DOHH2 (cell line): ENCODE results near the gene GABRE.

Experiments used
- EZH2phosphoT487 ChIP-seq: fragments of 200-600 bp; sonication (generic); IDR thresholded peaks from 2 replicates; pipeline ENCODE4 v1.6.1; 2017; ENCODE audit warnings: borderline replicate concordance, mild to moderate bottlenecking, antibody characterized with exemption, low read length, moderate library complexity, mixed read lengths
- TF ChIP-seq, protein P1 (sequence below): fragments of 200-600 bp; sonication (generic); IDR thresholded peaks from one replicate; pipeline ENCODE4 v1.5.1; 2014; ENCODE audit warnings: antibody characterized with exemption, mild to moderate bottlenecking, low read depth, low read length; ENCODE audit not compliant: poor library complexity, severe bottlenecking

DNA sequence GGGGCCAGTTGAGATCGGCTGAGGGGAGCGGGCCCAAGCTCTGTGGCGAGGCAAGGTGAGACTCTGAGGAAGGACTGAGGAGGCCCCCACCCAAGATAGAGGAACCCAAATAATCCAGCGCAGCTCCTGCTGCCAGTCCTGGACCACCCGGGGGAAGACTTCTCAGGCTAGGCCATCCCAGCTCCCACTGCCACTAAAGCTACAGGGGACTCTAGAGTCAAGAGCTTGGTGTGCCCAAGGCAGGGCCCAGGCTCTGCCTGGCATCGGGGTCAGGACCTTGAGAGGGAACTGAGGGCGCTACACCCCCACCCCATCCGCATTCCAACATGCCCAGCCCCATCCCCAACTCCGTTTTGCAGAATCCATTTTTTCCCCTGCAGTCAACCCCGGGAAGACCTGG, 53.2 kb downstream of the GABRE start:
- TF ChIP-seq, protein P1, sequence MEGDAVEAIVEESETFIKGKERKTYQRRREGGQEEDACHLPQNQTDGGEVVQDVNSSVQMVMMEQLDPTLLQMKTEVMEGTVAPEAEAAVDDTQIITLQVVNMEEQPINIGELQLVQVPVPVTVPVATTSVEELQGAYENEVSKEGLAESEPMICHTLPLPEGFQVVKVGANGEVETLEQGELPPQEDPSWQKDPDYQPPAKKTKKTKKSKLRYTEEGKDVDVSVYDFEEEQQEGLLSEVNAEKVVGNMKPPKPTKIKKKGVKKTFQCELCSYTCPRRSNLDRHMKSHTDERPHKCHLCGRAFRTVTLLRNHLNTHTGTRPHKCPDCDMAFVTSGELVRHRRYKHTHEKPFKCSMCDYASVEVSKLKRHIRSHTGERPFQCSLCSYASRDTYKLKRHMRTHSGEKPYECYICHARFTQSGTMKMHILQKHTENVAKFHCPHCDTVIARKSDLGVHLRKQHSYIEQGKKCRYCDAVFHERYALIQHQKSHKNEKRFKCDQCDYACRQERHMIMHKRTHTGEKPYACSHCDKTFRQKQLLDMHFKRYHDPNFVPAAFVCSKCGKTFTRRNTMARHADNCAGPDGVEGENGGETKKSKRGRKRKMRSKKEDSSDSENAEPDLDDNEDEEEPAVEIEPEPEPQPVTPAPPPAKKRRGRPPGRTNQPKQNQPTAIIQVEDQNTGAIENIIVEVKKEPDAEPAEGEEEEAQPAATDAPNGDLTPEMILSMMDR = no peak
- no peak for TF ChIP-seq EZH2phosphoT487
